Inflammatory macrophage treated with lipopolysaccharide for 4 hours (primary cell): ENCODE measurements around the gene ANKEF1.
"Not testable (repeated sequence)": the region's sequence is repeated elsewhere in the genome, so short reads cannot be mapped to it uniquely, and the experiment has no call there.

ENCODE experiments used
- DNase-seq: peaks from one replicate; pipeline ENCODE4 v3.0.0-alpha.2; 2020

The ANKEF1 gene

GRCh38 chr20:10034717-10035571 is at the start of gene ANKEF1:
ANKEF1 (plus strand) TSS chr20:10034987; CDS start chr20:10038302, 3,315 bp downstream.
- no peak for DNase-seq

DNA sequence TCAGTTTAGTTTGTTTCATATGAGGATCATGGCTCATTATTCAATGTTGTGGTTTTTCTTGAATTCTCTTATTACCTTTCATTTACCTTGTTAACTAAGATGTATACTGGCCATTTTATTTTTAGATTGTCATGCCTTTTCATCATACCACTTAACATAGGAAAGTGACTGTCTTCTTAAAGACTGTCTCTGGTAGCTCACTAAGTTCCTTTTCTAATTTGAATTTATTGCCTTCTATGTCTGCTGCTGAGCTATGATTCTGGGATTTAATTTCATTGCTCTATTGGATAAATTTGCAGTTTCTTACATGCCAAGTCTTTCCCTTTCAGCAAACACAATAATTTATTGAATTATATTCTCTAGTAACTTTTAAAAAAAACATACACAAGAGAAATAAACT is 49.5 kb upstream of the ANKEF1 start:
- no peak for DNase-seq

DNA sequence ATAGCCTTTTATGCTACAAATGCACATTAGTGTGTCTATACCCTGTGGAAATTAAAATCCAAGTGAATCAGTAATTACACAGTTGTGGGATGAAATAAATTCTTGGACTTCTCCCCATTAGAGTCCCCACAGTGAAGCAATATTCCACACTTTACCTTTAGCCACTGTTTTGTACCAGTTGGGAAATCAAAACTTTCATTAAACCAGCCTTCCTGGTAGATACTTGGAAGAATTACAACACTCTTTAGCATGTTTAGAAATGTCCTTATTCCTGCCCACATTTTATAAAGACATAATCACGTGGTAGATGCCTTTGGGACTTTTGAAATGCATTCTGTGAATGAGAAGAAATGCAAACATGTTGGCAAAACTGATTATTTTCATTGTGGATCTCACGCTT is 49.0 kb upstream of the ANKEF1 start:
- peak; percentile 85 for DNase-seq

DNA sequence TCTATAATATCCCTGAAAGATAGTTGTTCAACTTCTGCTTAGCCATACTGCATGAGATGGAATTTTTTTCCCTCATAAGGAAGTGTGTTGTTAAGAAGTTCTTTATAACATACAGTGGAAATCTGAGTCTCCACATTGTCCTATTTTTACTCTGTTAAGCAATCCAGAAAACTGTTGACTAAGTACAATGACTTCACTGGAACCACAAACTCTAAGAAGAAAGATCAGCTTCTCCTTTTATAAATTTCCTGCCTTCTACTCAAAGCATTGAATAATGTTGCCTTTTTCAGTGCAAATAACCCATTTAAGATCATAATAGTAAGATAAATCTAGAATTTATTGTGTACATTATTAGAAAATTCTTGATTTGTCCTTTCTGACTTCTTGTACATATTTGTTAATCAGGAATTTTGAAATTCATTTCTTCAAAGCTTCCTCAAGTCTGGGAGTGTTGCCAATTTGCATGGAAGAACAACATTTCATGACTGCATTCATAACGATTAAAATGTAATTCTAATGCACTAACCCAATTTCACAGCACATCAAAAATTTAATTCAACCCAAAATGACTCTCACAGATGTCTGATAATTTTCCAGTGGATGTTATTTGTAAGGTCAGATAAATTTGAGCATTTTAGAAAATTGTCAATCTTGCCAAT is 45.6 kb upstream of the ANKEF1 start:
- peak; percentile 91 for DNase-seq

GRCh38 chr20:9993137-9993536 is 41.6 kb upstream of the ANKEF1 start:
- DNase-seq = peak; percentile 72

DNA sequence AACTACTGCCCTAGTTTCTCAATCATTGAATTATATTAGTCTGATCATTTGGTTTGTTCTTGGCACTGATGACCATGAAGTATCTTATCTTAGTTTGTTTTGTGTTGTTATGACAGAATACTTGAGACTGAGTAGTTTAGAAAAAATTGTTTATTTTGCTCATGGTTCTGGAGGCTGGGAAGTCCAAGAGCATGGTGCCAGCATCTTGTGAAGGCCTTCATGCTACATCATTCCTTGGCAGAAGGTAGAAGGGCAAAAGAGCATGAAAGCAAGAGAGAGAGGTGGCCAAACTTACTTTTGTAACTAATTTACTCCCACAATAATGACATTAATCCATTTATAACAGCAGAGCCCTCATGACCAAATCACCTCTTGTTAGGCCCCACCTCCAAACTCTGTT is 40.1 kb upstream of the ANKEF1 start:
- DNase-seq = no peak

GRCh38 chr20:9995510-9996272 is 39.1 kb upstream of the ANKEF1 start:
- DNase-seq = no peak

DNA sequence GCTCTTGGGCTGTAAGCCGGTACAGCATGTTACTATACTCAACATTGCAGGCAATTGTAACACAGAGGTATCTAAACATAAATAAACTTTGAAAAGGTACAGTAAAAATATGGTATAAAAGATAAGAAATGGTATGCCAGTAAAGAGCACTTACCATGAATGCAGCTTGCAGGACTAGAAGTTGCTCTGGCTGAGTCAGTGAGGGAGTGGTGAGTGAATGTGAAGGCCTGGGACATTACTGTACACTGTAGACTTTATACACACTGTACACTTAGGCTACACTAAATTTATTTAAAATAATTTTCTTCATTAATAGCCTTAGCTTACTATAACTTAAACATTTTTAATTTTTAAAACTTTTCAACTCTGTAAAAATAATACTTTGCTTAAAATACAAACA is 37.8 kb upstream of the ANKEF1 start:
- DNase-seq = no peak

GRCh38 chr20:9999645-10000044 is 35.1 kb upstream of the ANKEF1 start:
- peak; percentile 71 for DNase-seq

GRCh38 chr20:10002866-10003265 is 31.9 kb upstream of the ANKEF1 start:
- DNase-seq = no peak

DNA sequence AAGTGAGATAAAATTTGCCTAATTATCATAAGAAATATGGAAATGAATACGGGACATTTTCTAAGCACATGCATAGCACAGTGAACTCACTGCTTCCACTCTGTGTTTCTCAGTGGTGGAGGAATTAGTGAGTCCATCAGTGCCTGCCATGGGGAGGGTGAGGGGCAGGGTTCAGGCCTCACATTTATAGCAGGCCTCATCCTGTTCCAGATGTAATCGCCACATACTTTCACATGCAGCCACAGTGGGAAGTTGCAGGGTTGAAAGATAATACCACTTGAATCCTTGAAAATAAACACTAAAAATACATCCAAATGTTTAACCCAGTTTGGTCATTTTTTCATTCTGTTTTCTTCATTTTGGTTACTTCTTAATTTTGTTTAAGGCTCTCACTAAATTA is 29.9 kb upstream of the ANKEF1 start:
- no peak for DNase-seq

- no peak for DNase-seq
These were observed 28.9 kb upstream of the ANKEF1 start for GRCh38 chr20:10005885-10006284.

DNA sequence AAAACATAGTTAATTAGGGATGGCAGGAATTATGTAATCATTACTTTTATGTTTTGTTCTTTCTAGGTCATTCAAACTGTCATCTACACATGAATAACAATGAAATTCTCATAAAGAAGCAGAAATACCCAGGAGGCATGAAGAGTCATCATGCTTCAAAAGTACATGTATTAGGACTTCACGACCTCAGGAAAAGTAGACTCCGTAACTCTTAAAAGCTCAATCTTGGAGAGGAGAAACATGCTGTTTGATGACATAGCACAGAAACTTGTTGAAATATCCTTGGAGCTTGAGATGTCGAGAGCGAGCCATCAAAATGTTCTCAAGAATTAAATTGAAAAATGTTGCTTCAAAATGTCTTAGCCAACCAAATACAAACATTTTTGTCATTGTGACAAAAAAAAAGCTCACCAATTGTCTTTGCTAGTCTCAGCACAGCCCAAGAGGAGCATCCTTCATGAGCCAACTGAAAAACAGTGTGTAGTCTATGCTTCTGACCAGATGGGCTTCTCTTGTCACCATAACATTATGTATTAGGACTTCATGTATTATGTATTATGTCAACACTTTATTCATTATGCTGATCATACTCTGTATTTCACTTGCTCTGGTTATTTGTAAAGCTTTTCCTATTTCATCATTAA is 28.2 kb upstream of the ANKEF1 start:
- no peak for DNase-seq

GRCh38 chr20:10007158-10007557 is 27.6 kb upstream of the ANKEF1 start:
- no peak for DNase-seq

DNA sequence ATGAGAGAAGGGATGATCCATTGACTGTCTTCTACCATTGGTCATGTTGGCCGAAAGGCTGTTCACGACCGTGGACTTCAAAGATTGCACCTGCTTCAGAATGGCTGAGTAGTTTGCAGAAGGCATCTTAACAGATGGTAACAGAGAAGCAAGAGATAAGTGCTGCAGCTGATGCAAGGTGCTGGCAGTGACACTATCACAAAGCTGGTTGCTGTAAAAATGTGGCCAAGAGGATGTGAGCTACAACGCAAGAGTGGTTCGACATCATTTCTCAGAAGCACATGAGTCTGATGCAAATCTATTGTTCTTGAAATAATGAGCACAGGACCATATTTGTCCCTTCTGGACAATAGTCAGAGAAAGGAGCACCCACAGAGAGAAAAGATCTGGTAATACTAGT is 27.0 kb upstream of the ANKEF1 start:
- no peak for DNase-seq

DNA sequence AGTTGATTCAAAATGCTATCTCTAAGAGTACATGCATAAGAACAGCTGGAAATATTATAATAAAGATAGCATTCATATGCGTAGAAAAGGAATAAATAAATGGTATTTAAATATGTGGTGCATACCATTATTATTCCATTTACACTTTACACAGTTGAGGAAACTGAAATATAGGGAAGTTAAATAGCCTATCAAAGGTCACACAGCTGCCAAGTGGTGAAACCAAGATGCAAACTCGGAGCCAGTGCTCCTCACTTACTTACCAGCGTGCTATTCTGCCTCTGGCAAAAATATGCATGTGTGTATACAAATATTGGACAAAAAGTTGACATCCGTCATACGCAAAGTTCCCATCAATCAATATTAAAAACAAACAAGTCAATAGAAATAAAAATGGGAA is 22.3 kb upstream of the ANKEF1 start:
- peak; percentile 25 for DNase-seq

DNA sequence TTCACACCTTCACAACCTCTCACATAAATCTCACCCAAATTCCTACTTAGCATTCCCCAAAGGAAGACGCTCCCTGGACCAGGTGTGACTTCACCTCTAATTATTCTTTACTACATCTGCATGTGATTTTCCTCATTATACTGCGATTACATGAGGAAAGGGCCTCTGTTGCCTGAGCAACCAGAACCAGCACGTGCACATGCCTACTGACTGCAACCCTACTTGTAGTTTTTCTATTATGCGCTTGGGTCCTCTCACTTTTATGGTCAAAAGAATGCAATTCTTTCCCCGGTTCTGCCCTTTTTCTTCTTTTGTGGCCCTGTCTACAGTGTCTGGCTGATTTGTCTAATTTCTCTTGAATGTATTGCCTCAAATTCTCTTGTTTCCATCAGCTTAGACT is 20.4 kb upstream of the ANKEF1 start:
- no peak for DNase-seq

DNA sequence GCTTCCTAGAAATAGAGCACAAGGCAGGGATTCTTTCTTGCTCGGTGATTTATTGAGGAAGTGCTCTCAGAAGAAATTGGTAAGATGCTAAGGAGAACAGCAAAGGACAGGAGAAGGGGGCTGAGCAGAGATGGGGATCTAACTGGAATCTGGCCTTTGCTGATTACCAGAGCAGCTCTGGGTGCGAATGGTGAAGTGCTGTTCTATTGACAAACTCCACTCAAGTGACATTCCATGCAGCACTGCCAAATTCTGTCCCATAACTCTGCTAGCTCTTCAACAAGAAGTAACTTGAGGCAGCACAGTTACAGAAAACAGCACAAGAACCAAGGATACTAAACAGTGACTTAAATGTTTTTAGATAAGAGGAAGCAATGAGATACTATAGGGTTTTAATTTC is 13.8 kb upstream of the ANKEF1 start:
- DNase-seq = no peak

- DNase-seq = no peak
These were observed 12.2 kb upstream of the ANKEF1 start for GRCh38 chr20:10022625-10023024.

DNA sequence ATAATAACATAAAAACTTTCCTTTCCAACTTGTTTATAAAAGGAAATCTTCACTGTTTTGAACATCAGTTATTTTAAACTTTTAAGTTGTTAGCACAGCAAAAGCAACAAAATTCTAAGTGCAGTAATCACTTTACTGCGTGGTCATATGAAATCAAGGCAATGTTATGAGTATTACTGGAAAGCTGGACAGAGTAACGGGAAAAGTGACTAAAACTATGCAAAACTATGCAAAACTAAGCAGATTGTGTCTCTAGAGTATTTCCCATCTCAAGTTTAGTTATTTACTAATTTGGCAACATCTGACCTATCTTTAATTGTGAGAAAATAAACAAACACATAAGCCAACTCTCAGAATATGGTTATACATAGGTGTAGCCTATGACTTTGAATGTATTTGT is 10.9 kb upstream of the ANKEF1 start:
- DNase-seq = no peak

DNA sequence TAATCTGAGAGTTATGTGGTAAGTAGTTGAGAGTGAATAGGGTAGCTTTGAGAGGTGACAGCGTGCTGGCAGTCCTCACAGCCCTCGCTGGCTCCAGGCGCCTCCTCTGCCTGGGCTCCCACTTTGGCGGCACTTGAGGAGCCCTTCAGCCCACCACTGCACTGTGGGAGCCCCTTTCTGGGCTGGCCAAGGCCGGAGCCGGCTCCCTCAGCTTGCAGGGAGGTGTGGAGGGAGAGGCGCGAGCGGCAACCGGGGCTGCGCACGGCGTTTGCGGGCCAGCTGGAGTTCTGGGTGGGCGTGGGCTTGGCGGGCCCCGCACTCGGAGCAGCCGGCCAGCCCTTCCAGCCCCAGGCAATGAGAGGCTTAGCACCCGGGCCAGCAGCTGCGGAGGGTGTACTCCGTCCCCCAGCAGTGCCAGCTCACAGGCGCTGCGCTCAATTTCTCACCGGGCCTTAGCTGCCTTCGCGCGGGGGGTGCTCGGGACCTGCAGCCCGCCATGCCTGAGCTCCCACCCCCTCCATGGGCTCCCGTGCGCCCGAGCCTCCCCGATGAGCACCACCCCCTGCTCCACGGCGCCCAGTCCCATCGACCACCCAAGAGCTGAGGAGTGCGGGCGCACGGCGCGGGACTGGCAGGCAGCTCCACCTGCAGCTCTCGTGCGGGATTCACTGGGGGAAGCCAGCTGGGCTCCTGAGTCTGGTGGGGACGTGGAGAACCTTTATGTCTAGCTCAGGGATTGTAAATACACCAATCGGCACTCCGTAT is 3.2 kb upstream of the ANKEF1 start:
- DNase-seq = not testable (repeated sequence)

GRCh38 chr20:10032269-10032668 is 2.5 kb upstream of the ANKEF1 start:
- DNase-seq = not testable (repeated sequence)
